ENCODE results near the gene CFAP20DC.

Gene CFAP20DC

DNA sequence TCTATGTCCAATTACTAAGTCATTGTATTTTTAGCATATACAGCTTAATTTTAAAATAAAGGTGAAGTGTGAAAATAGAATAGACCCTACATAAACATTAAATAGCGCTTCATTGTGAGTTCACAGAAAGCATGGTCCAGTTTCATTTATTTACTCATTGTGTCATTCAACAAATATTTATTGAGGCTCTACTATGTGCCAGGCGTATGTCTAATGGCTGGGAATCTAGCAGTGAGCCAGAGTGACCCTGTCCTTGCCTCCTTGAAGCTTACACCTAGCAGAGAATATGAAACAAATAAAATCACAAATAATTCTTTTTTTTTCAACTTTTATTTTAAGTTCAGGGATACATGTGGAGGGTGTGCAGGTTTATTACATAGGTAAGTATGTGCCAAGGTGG, 161.7 kb downstream of the CFAP20DC start:
- no peaks in the 10 kb centered on the region for H3K27me3 ChIP-seq (replicated peaks; ENCODE audit: insufficient read depth, low read length)
- no peak for TF ChIP-seq EZH2phosphoT487 (IDR thresholded peaks at IDR 0.05; ENCODE audit: low read length)
- no peak for TF ChIP-seq EZH2 (optimal IDR thresholded peaks at IDR 0.05; ENCODE audit: low read depth, low read length)
- TF ChIP-seq, protein P1, sequence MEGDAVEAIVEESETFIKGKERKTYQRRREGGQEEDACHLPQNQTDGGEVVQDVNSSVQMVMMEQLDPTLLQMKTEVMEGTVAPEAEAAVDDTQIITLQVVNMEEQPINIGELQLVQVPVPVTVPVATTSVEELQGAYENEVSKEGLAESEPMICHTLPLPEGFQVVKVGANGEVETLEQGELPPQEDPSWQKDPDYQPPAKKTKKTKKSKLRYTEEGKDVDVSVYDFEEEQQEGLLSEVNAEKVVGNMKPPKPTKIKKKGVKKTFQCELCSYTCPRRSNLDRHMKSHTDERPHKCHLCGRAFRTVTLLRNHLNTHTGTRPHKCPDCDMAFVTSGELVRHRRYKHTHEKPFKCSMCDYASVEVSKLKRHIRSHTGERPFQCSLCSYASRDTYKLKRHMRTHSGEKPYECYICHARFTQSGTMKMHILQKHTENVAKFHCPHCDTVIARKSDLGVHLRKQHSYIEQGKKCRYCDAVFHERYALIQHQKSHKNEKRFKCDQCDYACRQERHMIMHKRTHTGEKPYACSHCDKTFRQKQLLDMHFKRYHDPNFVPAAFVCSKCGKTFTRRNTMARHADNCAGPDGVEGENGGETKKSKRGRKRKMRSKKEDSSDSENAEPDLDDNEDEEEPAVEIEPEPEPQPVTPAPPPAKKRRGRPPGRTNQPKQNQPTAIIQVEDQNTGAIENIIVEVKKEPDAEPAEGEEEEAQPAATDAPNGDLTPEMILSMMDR (IDR thresholded peaks at IDR 0.05; ENCODE audit: low read length), result no peak

GRCh38 chr3:58884453-58884852, 165.4 kb downstream of the CFAP20DC start:
- TF ChIP-seq, protein P1 (IDR thresholded peaks at IDR 0.05; ENCODE audit: low read length), result no peak
- TF ChIP-seq EZH2phosphoT487 (IDR thresholded peaks at IDR 0.05; ENCODE audit: low read length) (no peak), EZH2 (optimal IDR thresholded peaks at IDR 0.05; ENCODE audit: low read depth, low read length) (no peak)
- H3K27ac ChIP-seq (ENCODE audit: low read length), result no peak overlapping the region
- no peaks in the 10 kb centered on the region for H3K36me3 ChIP-seq (replicated peaks; ENCODE audit: insufficient read depth, low read length)
- H4K20me1 ChIP-seq (ENCODE audit: insufficient read depth, low read length), result no peaks in the 10 kb centered on the region
- H3K9ac ChIP-seq (ENCODE audit: low read length), result no peak overlapping the region
- H3K9me3 ChIP-seq (replicated peaks; ENCODE audit: insufficient read depth, low read length), result no peaks in the 10 kb centered on the region; the same call in 1 of the 2 replicates
- H3F3A ChIP-seq (ENCODE audit: insufficient read depth, low read length), result no peaks in the 10 kb centered on the region
- DNase-seq, result no peak
- H3K27me3 ChIP-seq (replicated peaks; ENCODE audit: insufficient read depth, low read length), result no peaks in the 10 kb centered on the region
- H2AFZ ChIP-seq (ENCODE audit: low read length), result no peak overlapping the region
- no peaks in the 10 kb centered on the region for H3K79me2 ChIP-seq (ENCODE audit: low read length)
- H3K4me2 ChIP-seq (ENCODE audit: low read depth, low read length), result no peak overlapping the region
- H3K4me3 ChIP-seq (ENCODE audit: low read length), result no peak overlapping the region
- H3K9me2 ChIP-seq (replicated peaks; ENCODE audit: insufficient read depth, low read length), result no peaks in the 10 kb centered on the region
- no peaks in the 10 kb centered on the region for H3K4me1 ChIP-seq (ENCODE audit: low read length)

More for the DNA sequence above, 161.7 kb downstream of the CFAP20DC start:
- Histone ChIP-seq H3K9me2 (replicated peaks; ENCODE audit: insufficient read depth, low read length) (no peaks in the 10 kb centered on the region), H4K20me1 (ENCODE audit: insufficient read depth, low read length) (no peaks in the 10 kb centered on the region), H3F3A (ENCODE audit: insufficient read depth, low read length) (no peaks in the 10 kb centered on the region), H3K9ac (ENCODE audit: low read length) (no peak overlapping the region), H3K36me3 (replicated peaks; ENCODE audit: insufficient read depth, low read length) (no peaks in the 10 kb centered on the region), H3K27ac (ENCODE audit: low read length) (no peak overlapping the region), H3K79me2 (ENCODE audit: low read length) (no peaks in the 10 kb centered on the region), H3K4me2 (ENCODE audit: low read depth, low read length) (no peak overlapping the region), H3K9me3 (replicated peaks; ENCODE audit: insufficient read depth, low read length) (no peaks in the 10 kb centered on the region; the same call in 1 of the 2 replicates), H2AFZ (ENCODE audit: low read length) (no peak overlapping the region), H3K4me1 (ENCODE audit: low read length) (no peaks in the 10 kb centered on the region), H3K4me3 (ENCODE audit: low read length) (no peak overlapping the region)
- DNase-seq, result no peak

- H3F3A ChIP-seq (ENCODE audit: insufficient read depth, low read length), result no peaks in the 10 kb centered on the region
- H3K4me3 ChIP-seq (ENCODE audit: low read length), result no peak overlapping the region
- H3K27ac ChIP-seq (ENCODE audit: low read length), result no peak overlapping the region
- no peak overlapping the region for H2AFZ ChIP-seq (ENCODE audit: low read length)
- H3K4me2 ChIP-seq (ENCODE audit: low read depth, low read length), result no peak overlapping the region
- TF ChIP-seq EZH2phosphoT487 (IDR thresholded peaks at IDR 0.05; ENCODE audit: low read length) (no peak), EZH2 (optimal IDR thresholded peaks at IDR 0.05; ENCODE audit: low read depth, low read length) (no peak)
- TF ChIP-seq, protein P1 (IDR thresholded peaks at IDR 0.05; ENCODE audit: low read length), result no peak
- no peaks in the 10 kb centered on the region for H3K27me3 ChIP-seq (replicated peaks; ENCODE audit: insufficient read depth, low read length)
- no peaks in the 10 kb centered on the region for H3K36me3 ChIP-seq (replicated peaks; ENCODE audit: insufficient read depth, low read length)
- no peak for DNase-seq
- H3K9me2 ChIP-seq (replicated peaks; ENCODE audit: insufficient read depth, low read length), result no peaks in the 10 kb centered on the region
- no peak overlapping the region for H3K9ac ChIP-seq (ENCODE audit: low read length)
- no peaks in the 10 kb centered on the region for H3K4me1 ChIP-seq (ENCODE audit: low read length)
- no peaks in the 10 kb centered on the region for H3K79me2 ChIP-seq (ENCODE audit: low read length)
- no peaks in the 10 kb centered on the region; the same call in 1 of the 2 replicates for H3K9me3 ChIP-seq (replicated peaks; ENCODE audit: insufficient read depth, low read length)
- H4K20me1 ChIP-seq (ENCODE audit: insufficient read depth, low read length), result no peaks in the 10 kb centered on the region
These were observed 169.6 kb downstream of the CFAP20DC start for GRCh38 chr3:58880182-58880581.
